HCT116 (cell line): Measurements from ENCODE around the gene BNC2. TPM values are rescaled to one million over a fixed set of nuclear protein-coding genes. Genes with fewer than 3 reads are reported as not detected.

Source experiments
- ATAC-seq: fragments of 200-7000 bp; cut with Tn5 transposase; 2 replicates; pipeline ENCODE4 v1.9.1; 2020; ENCODE audit warnings: mild to moderate bottlenecking, moderate library complexity
- BruUV-seq: library from RNA; stranded (reverse); fragments of 400-500 nt; replicated peaks from 2 replicates; lab custom pipeline; 2021; lab: Mats Ljungman, UMichigan
- CTCF ChIA-PET: fragments of 300-600 bp; sonication (Branson Sonifier 250); formaldehyde crosslinking; loops from one replicate; lab custom pipeline; 2021; ENCODE audit warnings: antibody characterized with exemption; lab: Charles Lee
- POLR2A ChIA-PET: fragments of 300-600, 350-600 bp; sonication (Branson Sonifier 250); formaldehyde crosslinking; loops from one replicate; lab custom pipeline; 2021; ENCODE audit warnings: antibody characterized with exemption; lab: Charles Lee
- RAD21 ChIA-PET, 2 experiments: fragments of 300-600 bp; sonication (Branson Sonifier 250); formaldehyde crosslinking; loops; one replicate each; lab custom pipeline; 2023; ENCODE audit warnings: low total read pairs in 2 of 2; ENCODE audit not compliant: uncharacterized antibody in 2 of 2, unreplicated experiment in 2 of 2, low non-redundant PET in 1 of 2; lab: Charles Lee
- DNase-seq: peaks from one replicate; pipeline ENCODE4 v3.0.0-alpha.2; 2010; ENCODE audit warnings: low read depth, low spot score
- H2AFZ ChIP-seq: fragments of 200-600 bp; shearing (Covaris generic), sonication (generic); 2 replicates; pipeline ENCODE4 v1.6.1; 2017; ENCODE audit warnings: low read depth, mixed run types, mixed read lengths, antibody characterized with exemption, low read length; ENCODE audit not compliant: poor library complexity, severe bottlenecking
- H3K27ac ChIP-seq: 2 replicates; pipeline ENCODE4 v1.5.1; 2012; ENCODE audit warnings: low read depth, low read length
- H3K27me3 ChIP-seq: fragments of 200-600 bp; sonication (generic); 2 replicates; pipeline ENCODE4 v1.6.1; 2016; ENCODE audit warnings: mixed run types, low read length, mixed read lengths; ENCODE audit not compliant: insufficient read depth
- H3K36me3 ChIP-seq, 2 experiments: fragments of 200-500 bp in 1 of 2; fragments of 200-600 bp in 1 of 2; sonication (Bioruptor generic) in 1 of 2; sonication (generic) in 1 of 2; 2 replicates each; pipeline versions ENCODE4 v1.5.1 to v1.6.1; 2014 to 2016; ENCODE audit warnings: low read length in 2 of 2, inconsistent platforms in 1 of 2, mixed read lengths in 1 of 2, mixed run types in 1 of 2; ENCODE audit not compliant: insufficient read depth in 2 of 2, control insufficient read depth in 1 of 2
- H3K4me1 ChIP-seq, 2 experiments: fragments of 200-600 bp in 1 of 2; sonication (generic) in 1 of 2; 2 replicates each; pipeline versions ENCODE4 v1.5.1 to v1.6.1; 2012 to 2017; ENCODE audit warnings: low read length in 2 of 2, inconsistent platforms in 1 of 2, mild to moderate bottlenecking in 1 of 2, mixed read lengths in 1 of 2, mixed run types in 1 of 2, moderate library complexity in 1 of 2; ENCODE audit not compliant: insufficient read depth in 2 of 2, control insufficient read depth in 1 of 2
- H3K4me2 ChIP-seq: fragments of 200-600 bp; sonication (generic); 2 replicates; pipeline ENCODE4 v1.6.1; 2017; ENCODE audit warnings: mixed run types, low read length, mixed read lengths
- H3K4me3 ChIP-seq, 2 experiments: fragments of 200-600 bp in 1 of 2; sonication (generic) in 1 of 2; replicated peaks in 1 of 2; 2 replicates each; pipeline ENCODE4 v1.5.1; 2011 to 2016; ENCODE audit warnings: low read length in 2 of 2, control low read depth in 1 of 2, low read depth in 1 of 2, mild to moderate bottlenecking in 1 of 2, mixed read lengths in 1 of 2, mixed run types in 1 of 2
- H3K79me2 ChIP-seq: fragments of 200-600 bp; sonication (generic); 2 replicates; pipeline ENCODE4 v1.6.1; 2017; ENCODE audit warnings: mild to moderate bottlenecking, mixed run types, low read length, moderate library complexity, mixed read lengths; ENCODE audit not compliant: insufficient read depth
- H3K9ac ChIP-seq: fragments of 200-600 bp; sonication (generic); 2 replicates; pipeline ENCODE4 v1.6.1; 2016; ENCODE audit warnings: low read length, mixed read lengths
- H3K9me2 ChIP-seq: fragments of 200-600 bp; sonication (generic), shearing (Covaris generic); 2 replicates; pipeline ENCODE4 v1.6.1; 2017; ENCODE audit warnings: mixed run types, mild to moderate bottlenecking, moderate library complexity; ENCODE audit not compliant: insufficient read depth
- H3K9me3 ChIP-seq, 2 experiments: fragments of 200-500 bp in 1 of 2; fragments of 200-600 bp in 1 of 2; sonication (Bioruptor generic) in 1 of 2; sonication (generic) in 1 of 2; 2 replicates each; pipeline ENCODE4 v1.6.1; 2014 to 2017; ENCODE audit warnings: low read length in 2 of 2, mixed read lengths in 2 of 2, inconsistent platforms in 1 of 2, low read depth in 1 of 2, mild to moderate bottlenecking in 1 of 2, mixed run types in 1 of 2, moderate library complexity in 1 of 2; ENCODE audit not compliant: control insufficient read depth in 1 of 2, insufficient read depth in 1 of 2
- H4K20me1 ChIP-seq: fragments of 200-600 bp; sonication (generic), shearing (Covaris generic); 2 replicates; pipeline ENCODE4 v1.6.1; 2017; ENCODE audit warnings: mixed run types, mild to moderate bottlenecking, moderate library complexity; ENCODE audit not compliant: insufficient read depth
- ATF3 ChIP-seq: IDR thresholded peaks from 2 replicates; pipeline ENCODE4 v1.6.1; 2012
- EGR1 ChIP-seq: IDR thresholded peaks from 2 replicates; pipeline ENCODE4 v1.6.1; 2012; ENCODE audit warnings: low read depth
- FOSL1 ChIP-seq: IDR thresholded peaks from 2 replicates; pipeline ENCODE4 v1.6.1; 2012; ENCODE audit warnings: low read depth
- MAX ChIP-seq: IDR thresholded peaks from 2 replicates; pipeline ENCODE4 v1.6.1; 2012
- SIN3A ChIP-seq: IDR thresholded peaks from 2 replicates; pipeline ENCODE4 v1.6.1; 2012; ENCODE audit warnings: low read depth
- TCF7L2 ChIP-seq: IDR thresholded peaks from 2 replicates; pipeline ENCODE4 v1.7.0; 2011; ENCODE audit warnings: borderline replicate concordance, inconsistent platforms; ENCODE audit not compliant: insufficient read depth, insufficient read length; ENCODE audit errors: extremely low read depth
- ZBTB33 ChIP-seq: IDR thresholded peaks from 2 replicates; pipeline ENCODE4 v1.6.1; 2011; ENCODE audit warnings: mild to moderate bottlenecking, low read length, moderate library complexity; ENCODE audit not compliant: insufficient replicate concordance; ENCODE audit errors: extremely low read depth
- ZFX ChIP-seq: fragments of 450-650 bp; IDR thresholded peaks from 2 replicates; pipeline ENCODE4 v1.6.1; 2017
- intact Hi-C: fragments of 100-400 bp; cut with micrococcal nuclease; formaldehyde crosslinking; loops from 2 replicates; pipeline ENCODE4 v1.10.0; 2022
- total RNA-seq: library from RNA; stranded (reverse); gene quantifications from one replicate; pipeline ENCODE4 v1.2.1, GENCODE V29; 2021; ENCODE audit not compliant: unreplicated experiment

Gene BNC2
- total RNA-seq, 1 experiment from 2014 or later = 0.37 TPM

GRCh38 chr9:16459421-16460148, 410.9 kb downstream of the BNC2 start:
- BruUV-seq = no TSS peak
- ChIA-PET POLR2A (no interaction called here), RAD21 (no interaction called here)
- ATAC-seq = no peak
- H3K4me2 ChIP-seq = no peak overlapping the region
- H3K36me3 ChIP-seq = no peaks in the 10 kb centered on the region
- intact Hi-C loops = no loop called here
- no peak for TF ChIP-seq TCF7L2
- no peak for TF ChIP-seq ZBTB33
- no peak for TF ChIP-seq SIN3A
- TF ChIP-seq EGR1 = no peak
- no peak for TF ChIP-seq ZFX
- TF ChIP-seq FOSL1 = no peak
- TF ChIP-seq ATF3 = no peak
- TF ChIP-seq MAX = no peak
- TF ChIP-seq, all 23 proteins: peak for 0
- Histone ChIP-seq H4K20me1 (no peaks in the 10 kb centered on the region), H3K9ac (no peak overlapping the region), H3K27ac (no peak overlapping the region), H3K27me3 (0 out of 2 replicates have a peak, but pooled peaks cover 3% of the 10 kb centered on the region), H2AFZ (no peak overlapping the region), H3K4me3 (no peak overlapping the region), H3K4me1 (no peaks in the 10 kb centered on the region), H3K79me2 (no peaks in the 10 kb centered on the region), H3K9me3 (no peaks in the 10 kb centered on the region), H3K9me2 (no peaks in the 10 kb centered on the region)
- DNase-seq = no peak
- CTCF ChIA-PET = no interaction called here
